ENCODE measurements around the gene NKAIN1.

DNA sequence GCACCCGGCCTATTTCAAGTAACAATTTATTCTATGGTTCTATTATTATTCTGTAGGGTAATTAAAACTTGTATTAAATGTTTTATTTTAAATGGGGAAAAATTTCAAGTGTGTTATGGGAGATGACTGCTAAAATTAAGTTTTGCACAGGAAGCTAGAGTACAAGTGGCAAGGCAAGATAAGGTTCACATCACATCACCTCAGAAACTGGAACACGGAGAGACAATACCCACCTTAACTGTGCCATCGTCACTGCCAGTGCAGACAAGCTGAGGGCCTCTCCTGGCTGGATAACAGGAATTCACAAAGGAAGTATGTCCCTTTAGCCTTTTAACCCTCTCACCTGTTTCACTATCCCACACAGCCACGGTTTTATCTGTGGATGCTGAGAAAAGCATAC, 49.3 kb upstream of the NKAIN1 start:
- TF ChIP-seq, protein P1, sequence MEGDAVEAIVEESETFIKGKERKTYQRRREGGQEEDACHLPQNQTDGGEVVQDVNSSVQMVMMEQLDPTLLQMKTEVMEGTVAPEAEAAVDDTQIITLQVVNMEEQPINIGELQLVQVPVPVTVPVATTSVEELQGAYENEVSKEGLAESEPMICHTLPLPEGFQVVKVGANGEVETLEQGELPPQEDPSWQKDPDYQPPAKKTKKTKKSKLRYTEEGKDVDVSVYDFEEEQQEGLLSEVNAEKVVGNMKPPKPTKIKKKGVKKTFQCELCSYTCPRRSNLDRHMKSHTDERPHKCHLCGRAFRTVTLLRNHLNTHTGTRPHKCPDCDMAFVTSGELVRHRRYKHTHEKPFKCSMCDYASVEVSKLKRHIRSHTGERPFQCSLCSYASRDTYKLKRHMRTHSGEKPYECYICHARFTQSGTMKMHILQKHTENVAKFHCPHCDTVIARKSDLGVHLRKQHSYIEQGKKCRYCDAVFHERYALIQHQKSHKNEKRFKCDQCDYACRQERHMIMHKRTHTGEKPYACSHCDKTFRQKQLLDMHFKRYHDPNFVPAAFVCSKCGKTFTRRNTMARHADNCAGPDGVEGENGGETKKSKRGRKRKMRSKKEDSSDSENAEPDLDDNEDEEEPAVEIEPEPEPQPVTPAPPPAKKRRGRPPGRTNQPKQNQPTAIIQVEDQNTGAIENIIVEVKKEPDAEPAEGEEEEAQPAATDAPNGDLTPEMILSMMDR (IDR thresholded peaks at IDR 0.05) = no peak
- TF ChIP-seq POLR2A (IDR thresholded peaks at IDR 0.05) = no peak
- no peak for TF ChIP-seq EP300 (IDR thresholded peaks at IDR 0.05)
